Measurements from ENCODE around the gene GABRB3.

DNA sequence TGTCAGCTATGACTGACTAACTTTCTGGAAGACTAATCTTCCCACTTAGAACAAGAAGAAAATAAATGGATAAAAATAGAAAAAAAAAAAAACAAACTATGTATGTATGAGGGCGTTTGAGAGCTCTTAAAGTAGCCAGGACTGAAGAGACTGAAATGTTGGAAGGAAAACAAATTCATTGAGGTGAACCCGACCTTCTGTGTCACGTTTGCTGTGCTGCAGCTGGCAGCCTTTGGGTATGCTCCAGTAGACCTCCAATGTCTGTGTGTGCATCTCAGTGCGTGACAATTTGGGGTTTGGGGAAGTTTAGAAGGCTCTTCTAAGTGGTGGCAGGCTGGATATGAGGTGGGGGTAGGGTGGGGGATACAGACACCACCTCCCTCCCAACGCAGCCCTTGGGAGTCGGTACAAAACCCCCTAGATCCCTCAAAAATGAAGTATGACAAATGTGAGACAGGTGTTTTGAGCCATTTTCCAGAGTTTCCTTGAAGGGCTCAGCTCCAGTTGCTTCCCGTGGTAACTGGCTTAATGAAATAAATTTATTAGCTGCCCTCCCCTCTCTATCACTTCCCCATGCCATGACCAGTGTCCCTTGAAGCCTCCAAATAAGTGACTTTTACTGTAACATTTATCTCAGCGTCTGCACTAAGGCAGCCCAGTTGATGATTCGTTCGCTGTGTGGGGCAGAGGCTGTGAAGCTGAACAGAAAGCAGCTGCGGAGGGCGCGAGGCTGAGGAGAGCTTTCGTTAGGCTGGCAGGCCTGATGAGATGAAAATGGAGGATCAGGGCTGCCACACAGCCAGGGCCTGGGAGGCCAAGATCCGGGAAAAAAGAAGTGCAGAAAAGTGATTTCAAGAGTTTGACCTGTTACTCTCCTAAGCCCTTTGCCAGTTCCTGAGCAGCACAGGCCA, 34.9 kb upstream of the GABRB3 start:
- TF ChIP-seq CTCF (IDR thresholded peaks at IDR 0.05) (no peak), POLR2A (IDR thresholded peaks at IDR 0.05) (no peak)
